ENCODE data around the gene DUSP22.
A peak's percentile ranks its signal among the peaks of the same experiment; 100 is the strongest.
"Not testable (repeated sequence)": the region's sequence is repeated elsewhere in the genome, so short reads cannot be mapped to it uniquely, and the experiment has no call there.

Gene DUSP22

GRCh38 chr6:291697-292505, at the start of gene DUSP22:
DUSP22 (plus strand) TSS chr6:292487; CDS start chr6:292540, 53 bp downstream.
- peak within 1 kb of the TSS; percentile 54 for H3K4me3 ChIP-seq (replicated peaks; ENCODE audit: low read depth, low read length)
- DNase-seq (ENCODE audit: extremely low read depth, low read depth) = no peak
- no peak for TF ChIP-seq CTCF (IDR thresholded peaks at IDR 0.05; ENCODE audit: low read depth, low read length, missing control alignments)

GRCh38 chr6:246352-246751, 45.9 kb upstream of the DUSP22 start:
- no peak overlapping the region for H3K4me3 ChIP-seq (replicated peaks; ENCODE audit: low read depth, low read length)
- no peak for TF ChIP-seq CTCF (IDR thresholded peaks at IDR 0.05; ENCODE audit: low read depth, low read length, missing control alignments)
- DNase-seq (ENCODE audit: extremely low read depth, low read depth) = no peak

- H3K4me3 ChIP-seq (replicated peaks; ENCODE audit: low read depth, low read length) = no peak overlapping the region
- no peak for DNase-seq (ENCODE audit: extremely low read depth, low read depth)
- TF ChIP-seq CTCF (IDR thresholded peaks at IDR 0.05; ENCODE audit: low read depth, low read length, missing control alignments) = no peak
These were observed 44.9 kb upstream of the DUSP22 start for GRCh38 chr6:247351-247750.

GRCh38 chr6:248046-248445, 44.2 kb upstream of the DUSP22 start:
- DNase-seq (ENCODE audit: extremely low read depth, low read depth); H3K4me3 ChIP-seq (replicated peaks; ENCODE audit: low read depth, low read length): not testable (repeated sequence)

GRCh38 chr6:250676-251075, 41.6 kb upstream of the DUSP22 start:
- no peak for TF ChIP-seq CTCF (IDR thresholded peaks at IDR 0.05; ENCODE audit: low read depth, low read length, missing control alignments)
- DNase-seq (ENCODE audit: extremely low read depth, low read depth) = no peak
- H3K4me3 ChIP-seq (replicated peaks; ENCODE audit: low read depth, low read length) = no peak overlapping the region

- TF ChIP-seq CTCF (IDR thresholded peaks at IDR 0.05; ENCODE audit: low read depth, low read length, missing control alignments) = no peak
- no peak for DNase-seq (ENCODE audit: extremely low read depth, low read depth)
- no peak overlapping the region for H3K4me3 ChIP-seq (replicated peaks; ENCODE audit: low read depth, low read length)
These were observed 40.4 kb upstream of the DUSP22 start for GRCh38 chr6:251920-252319.

GRCh38 chr6:252775-253535, 39.3 kb upstream of the DUSP22 start:
- TF ChIP-seq CTCF (IDR thresholded peaks at IDR 0.05; ENCODE audit: low read depth, low read length, missing control alignments) = no peak
- no peak for DNase-seq (ENCODE audit: extremely low read depth, low read depth)
- H3K4me3 ChIP-seq (replicated peaks; ENCODE audit: low read depth, low read length) = no peak overlapping the region

All from HFF-Myc (cell line).